GM12891 (cell line): ENCODE results near the gene TRPM1.

Source experiments
- POLR2A ChIP-seq: IDR thresholded peaks from 2 replicates; pipeline ENCODE4 v1.6.1; 2011; ENCODE audit warnings: low read depth, low read length, control low read depth
- POLR2AphosphoS5 ChIP-seq: IDR thresholded peaks from 2 replicates; pipeline ENCODE4 v1.6.1; 2011; ENCODE audit warnings: low read depth, low read length, control low read depth

GRCh38 chr15:31019986-31020385 is 81.5 kb downstream of the TRPM1 start:
- TF ChIP-seq POLR2A (no peak), POLR2AphosphoS5 (no peak)
